Erythroblast (primary cell): ENCODE data around the gene CHSY1.
"Not testable (repeated sequence)": the region's sequence is repeated elsewhere in the genome, so short reads cannot be mapped to it uniquely, and the experiment has no call there.

Source experiments
- DNase-seq, 2 experiments: peaks; one replicate each; lab custom pipeline; 2025; lab: John Stamatoyannopoulos, UW
- GATA1 ChIP-seq: IDR thresholded peaks from 2 replicates; pipeline ENCODE4 v1.6.1; 2011; ENCODE audit warnings: low read depth, mild to moderate bottlenecking, control low read depth, low read length, moderate library complexity
- POLR2A ChIP-seq: IDR thresholded peaks from 2 replicates; pipeline ENCODE4 v1.6.1; 2011; ENCODE audit warnings: mild to moderate bottlenecking, low read length

Gene CHSY1

DNA sequence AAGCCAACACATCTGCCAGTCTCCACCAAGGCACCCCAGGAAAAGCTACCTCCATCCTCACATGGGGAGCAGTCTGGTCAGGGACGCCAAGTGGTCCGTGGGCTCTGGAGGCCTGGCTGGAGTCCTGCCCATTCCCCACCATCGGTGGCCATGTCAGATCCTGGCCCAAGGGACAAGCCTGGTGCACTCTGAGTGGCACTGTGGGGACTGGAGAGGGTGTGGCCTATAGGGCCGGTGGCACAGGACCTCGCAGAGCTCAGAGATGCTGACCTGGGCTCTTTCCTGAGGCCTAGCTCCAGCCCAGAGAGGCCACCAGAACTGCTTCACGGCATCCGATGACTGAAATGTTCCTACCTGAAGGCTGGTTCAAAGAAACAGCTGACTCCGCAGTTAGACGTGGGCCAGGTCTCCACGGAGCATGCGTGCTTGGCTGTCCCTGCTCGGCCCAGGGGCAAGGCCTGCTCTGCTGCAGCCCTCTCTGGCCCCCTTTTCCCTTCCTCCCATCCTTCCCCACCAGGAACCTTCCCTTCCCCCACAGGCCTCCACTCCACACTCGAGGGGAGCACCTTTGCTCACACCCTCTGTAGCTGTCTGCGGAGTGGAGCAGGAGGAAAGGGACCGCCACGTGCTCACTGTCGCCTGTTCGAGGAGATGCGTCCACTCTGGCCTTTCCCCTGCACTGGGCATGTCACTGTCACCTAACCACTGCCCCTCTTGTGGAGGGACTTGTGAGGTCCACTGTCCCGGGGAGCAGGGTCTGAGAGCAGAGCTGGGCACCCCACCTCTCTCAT, 119.3 kb downstream of the CHSY1 start:
- TF ChIP-seq POLR2A: no peak
- TF ChIP-seq GATA1: no peak
- DNase-seq: no peak

GRCh38 chr15:101131489-101132389, 120.1 kb downstream of the CHSY1 start:
- no peak for TF ChIP-seq POLR2A
- no peak for TF ChIP-seq GATA1

DNA sequence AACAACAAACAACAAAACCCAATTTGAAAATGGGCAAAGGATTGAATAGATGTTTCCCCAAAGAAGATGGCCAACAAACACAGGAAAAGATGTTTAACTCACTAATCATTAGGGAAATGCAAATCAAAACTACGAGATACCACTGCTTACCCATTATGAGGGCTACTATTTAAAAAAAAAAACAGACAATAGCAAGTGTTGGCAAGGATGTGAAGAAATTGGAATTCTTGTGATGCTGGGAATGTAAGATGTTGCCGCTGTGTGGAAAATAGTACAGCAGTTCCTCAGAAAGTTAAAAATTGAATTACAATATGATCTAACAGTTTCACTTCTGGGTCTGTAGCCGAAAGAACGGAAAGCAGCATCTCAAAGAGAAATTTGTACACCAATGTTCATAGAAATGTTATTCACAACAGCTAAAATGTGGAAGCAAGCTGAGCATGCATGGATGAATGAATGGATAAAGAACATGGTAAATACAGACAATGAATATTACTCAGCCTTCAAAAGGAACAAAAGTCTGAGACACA, 121.9 kb downstream of the CHSY1 start:
- no peak for TF ChIP-seq POLR2A
- no peak for TF ChIP-seq GATA1
- no peak for DNase-seq

More at GRCh38 chr15:101131489-101132389, 120.1 kb downstream of the CHSY1 start:
- DNase-seq: no peak

DNA sequence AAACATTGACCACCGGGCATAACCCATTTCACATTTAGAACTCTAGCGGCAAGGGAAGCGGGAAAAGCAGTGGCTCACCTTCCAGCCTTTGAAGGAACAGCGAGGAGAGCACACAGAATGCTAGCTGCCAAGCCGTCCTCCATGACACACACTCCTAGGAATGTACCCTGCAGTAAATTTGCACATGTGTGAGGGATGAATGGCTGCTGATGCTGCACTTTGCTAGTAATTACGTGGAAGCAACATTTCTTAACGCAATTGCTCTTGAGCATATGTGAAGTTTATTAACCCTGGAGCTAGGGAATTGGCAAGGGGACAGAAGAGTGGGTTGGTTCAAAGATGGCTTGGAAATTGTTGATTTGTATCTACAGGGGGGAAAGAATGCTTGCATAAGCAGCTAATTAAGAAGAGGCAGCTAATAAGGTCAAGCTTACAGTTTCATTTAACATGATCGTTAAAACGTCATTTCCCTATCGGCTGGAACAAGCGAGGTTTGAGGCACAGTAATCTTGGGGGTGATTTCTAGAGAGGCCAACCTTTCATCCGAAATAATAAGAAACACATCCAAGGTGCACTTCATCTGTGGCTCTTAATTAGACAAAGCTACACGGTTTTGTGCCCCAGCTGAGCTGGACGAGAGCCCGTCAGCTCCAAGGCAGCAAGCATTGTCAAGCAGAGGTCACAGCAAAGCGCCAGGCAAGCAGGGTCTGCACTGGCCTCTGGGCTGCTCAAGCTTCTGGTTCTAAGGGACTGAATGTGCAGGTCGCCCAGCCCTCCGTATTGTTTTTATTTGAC, 123.4 kb downstream of the CHSY1 start:
- no peak for DNase-seq
- TF ChIP-seq GATA1: no peak
- TF ChIP-seq POLR2A: no peak

DNA sequence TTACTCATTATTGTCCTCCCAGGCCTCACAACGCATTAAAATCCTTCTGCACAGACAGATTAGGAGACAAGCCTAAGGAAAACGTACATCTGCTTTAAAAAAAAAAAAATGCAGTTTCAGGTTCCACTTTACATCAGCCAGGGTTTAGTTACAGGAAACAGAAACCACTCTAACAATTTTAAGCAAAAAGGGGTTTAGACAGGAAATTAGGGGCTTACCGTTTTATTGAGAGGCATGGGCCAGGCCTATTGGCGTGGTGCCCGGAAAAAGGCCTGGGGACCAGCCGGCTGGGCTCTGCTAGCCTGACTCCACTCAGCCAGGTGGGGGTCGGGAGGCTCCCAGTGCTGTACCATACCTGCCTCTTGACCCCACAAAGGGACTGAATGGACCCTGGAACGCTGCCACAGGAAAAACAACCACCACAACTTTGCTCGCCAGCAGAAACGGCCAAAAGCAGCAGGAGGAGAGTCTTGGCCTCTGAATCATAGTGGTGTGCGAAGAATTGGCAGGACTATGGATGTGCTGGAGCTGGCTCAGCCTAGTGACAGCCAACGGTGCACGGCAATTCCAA, 124.3 kb downstream of the CHSY1 start:
- TF ChIP-seq POLR2A (no peak), GATA1 (no peak)
- DNase-seq: no peak

GRCh38 chr15:101126618-101127505, 125.0 kb downstream of the CHSY1 start:
- no peak for DNase-seq
- TF ChIP-seq POLR2A (no peak), GATA1 (no peak)

- DNase-seq: not testable (repeated sequence)
Measured at GRCh38 chr15:101125881-101126428, 125.9 kb downstream of the CHSY1 start.
